Right lobe of liver (tissue), 4 donors: ENCODE measurements around the gene GSTA4.

ENCODE experiments used
- POLR2A ChIP-seq: fragments of 450-650 bp; IDR thresholded peaks from one replicate; pipeline ENCODE4 v1.6.1; 2017; ENCODE audit warnings: antibody characterized with exemption, mild to moderate bottlenecking
- TF ChIP-seq, protein P1 (sequence below), 4 donors: fragments of 200-600 bp in 3 of 4; fragments of 450-650 bp in 1 of 4; IDR thresholded peaks; one replicate each; pipeline versions ENCODE4 v1.5.1 to v1.8.0; 2016 to 2022; ENCODE audit warnings: antibody characterized with exemption in 4 of 4, mild to moderate bottlenecking in 2 of 4
- donor health status: DM: no; HTN: no; CAD: no.
- donor health status: DM: no; HTN: no; CAD: no.
- donor health status: DM: no; HTN: yes; CAD: no.

DNA sequence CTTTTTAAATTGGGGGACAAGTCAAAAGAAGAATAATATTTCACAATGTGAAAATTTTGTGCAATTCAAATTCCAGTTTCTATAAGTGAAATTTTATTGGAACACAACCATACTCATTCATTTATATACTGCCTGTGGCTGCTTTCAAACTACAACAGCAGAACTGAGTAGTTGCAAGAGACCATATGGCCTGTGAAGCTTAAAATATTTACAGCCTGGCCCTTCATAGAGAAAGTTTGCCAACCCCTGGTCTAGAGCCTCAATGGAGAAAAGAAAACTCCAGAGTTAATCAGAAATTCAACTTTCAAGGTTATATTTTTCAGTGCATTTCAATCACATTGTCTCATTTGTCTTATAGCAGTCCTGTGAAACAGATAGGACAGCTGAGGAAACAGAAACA lies 43.5 kb upstream of the GSTA4 start:
- TF ChIP-seq, protein P1, sequence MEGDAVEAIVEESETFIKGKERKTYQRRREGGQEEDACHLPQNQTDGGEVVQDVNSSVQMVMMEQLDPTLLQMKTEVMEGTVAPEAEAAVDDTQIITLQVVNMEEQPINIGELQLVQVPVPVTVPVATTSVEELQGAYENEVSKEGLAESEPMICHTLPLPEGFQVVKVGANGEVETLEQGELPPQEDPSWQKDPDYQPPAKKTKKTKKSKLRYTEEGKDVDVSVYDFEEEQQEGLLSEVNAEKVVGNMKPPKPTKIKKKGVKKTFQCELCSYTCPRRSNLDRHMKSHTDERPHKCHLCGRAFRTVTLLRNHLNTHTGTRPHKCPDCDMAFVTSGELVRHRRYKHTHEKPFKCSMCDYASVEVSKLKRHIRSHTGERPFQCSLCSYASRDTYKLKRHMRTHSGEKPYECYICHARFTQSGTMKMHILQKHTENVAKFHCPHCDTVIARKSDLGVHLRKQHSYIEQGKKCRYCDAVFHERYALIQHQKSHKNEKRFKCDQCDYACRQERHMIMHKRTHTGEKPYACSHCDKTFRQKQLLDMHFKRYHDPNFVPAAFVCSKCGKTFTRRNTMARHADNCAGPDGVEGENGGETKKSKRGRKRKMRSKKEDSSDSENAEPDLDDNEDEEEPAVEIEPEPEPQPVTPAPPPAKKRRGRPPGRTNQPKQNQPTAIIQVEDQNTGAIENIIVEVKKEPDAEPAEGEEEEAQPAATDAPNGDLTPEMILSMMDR (IDR thresholded peaks at IDR 0.05): no peak
- no peak for TF ChIP-seq POLR2A
